DOHH2 (cell line): ENCODE results near the gene MAF.

ENCODE experiments used
- EZH2phosphoT487 ChIP-seq: fragments of 200-600 bp; sonication (generic); IDR thresholded peaks from 2 replicates; pipeline ENCODE4 v1.6.1; 2017; ENCODE audit warnings: borderline replicate concordance, mild to moderate bottlenecking, antibody characterized with exemption, low read length, moderate library complexity, mixed read lengths
- TF ChIP-seq, protein P1 (sequence below): fragments of 200-600 bp; sonication (generic); IDR thresholded peaks from one replicate; pipeline ENCODE4 v1.5.1; 2014; ENCODE audit warnings: antibody characterized with exemption, mild to moderate bottlenecking, low read depth, low read length; ENCODE audit not compliant: poor library complexity, severe bottlenecking

GRCh38 chr16:79573884-79574283 is 26.7 kb downstream of the MAF start:
- TF ChIP-seq, protein P1, sequence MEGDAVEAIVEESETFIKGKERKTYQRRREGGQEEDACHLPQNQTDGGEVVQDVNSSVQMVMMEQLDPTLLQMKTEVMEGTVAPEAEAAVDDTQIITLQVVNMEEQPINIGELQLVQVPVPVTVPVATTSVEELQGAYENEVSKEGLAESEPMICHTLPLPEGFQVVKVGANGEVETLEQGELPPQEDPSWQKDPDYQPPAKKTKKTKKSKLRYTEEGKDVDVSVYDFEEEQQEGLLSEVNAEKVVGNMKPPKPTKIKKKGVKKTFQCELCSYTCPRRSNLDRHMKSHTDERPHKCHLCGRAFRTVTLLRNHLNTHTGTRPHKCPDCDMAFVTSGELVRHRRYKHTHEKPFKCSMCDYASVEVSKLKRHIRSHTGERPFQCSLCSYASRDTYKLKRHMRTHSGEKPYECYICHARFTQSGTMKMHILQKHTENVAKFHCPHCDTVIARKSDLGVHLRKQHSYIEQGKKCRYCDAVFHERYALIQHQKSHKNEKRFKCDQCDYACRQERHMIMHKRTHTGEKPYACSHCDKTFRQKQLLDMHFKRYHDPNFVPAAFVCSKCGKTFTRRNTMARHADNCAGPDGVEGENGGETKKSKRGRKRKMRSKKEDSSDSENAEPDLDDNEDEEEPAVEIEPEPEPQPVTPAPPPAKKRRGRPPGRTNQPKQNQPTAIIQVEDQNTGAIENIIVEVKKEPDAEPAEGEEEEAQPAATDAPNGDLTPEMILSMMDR: no peak
- no peak for TF ChIP-seq EZH2phosphoT487
